K562 (cell line): ENCODE measurements around the gene NTRK3.

ENCODE experiments used
- EWSR1 ChIP-seq: fragments of 450-650 bp; IDR thresholded peaks from 2 replicates; pipeline ENCODE4 v1.6.1; 2018; ENCODE audit warnings: borderline replicate concordance, mild to moderate bottlenecking, low read depth, moderate library complexity; ENCODE audit not compliant: partially characterized antibody
- HNRNPL ChIP-seq: fragments of 200-400 bp; formaldehyde crosslinking; IDR thresholded peaks from 2 replicates; pipeline ENCODE4 v1.6.1; 2017; ENCODE audit warnings: low read depth, mild to moderate bottlenecking, low read length
- ZNF780A ChIP-seq: fragments of 250-450 bp; sonication (Bioruptor Pico); IDR thresholded peaks from 2 replicates; pipeline ENCODE4 v1.5.0; 2021; ENCODE audit warnings: mild to moderate bottlenecking
- TF ChIP-seq, protein P1 (sequence below): fragments of 450-650 bp; IDR thresholded peaks from 2 replicates; pipeline ENCODE4 v1.6.1; 2017; ENCODE audit warnings: mild to moderate bottlenecking, moderate library complexity
- TF ChIP-seq, protein P2 (sequence below): sonication (generic); formaldehyde crosslinking; IDR thresholded peaks from 2 replicates; pipeline ENCODE4 v1.8.1; 2023; ENCODE audit warnings: mild to moderate bottlenecking, missing genetic modification reagents
- TF ChIP-seq, protein P3 (sequence below): fragments of 200-800 bp; sonication (Bioruptor generic); IDR thresholded peaks from 2 replicates; pipeline ENCODE4 v1.6.1; 2016; ENCODE audit warnings: missing genetic modification characterization, missing compliant biosample characterization

DNA sequence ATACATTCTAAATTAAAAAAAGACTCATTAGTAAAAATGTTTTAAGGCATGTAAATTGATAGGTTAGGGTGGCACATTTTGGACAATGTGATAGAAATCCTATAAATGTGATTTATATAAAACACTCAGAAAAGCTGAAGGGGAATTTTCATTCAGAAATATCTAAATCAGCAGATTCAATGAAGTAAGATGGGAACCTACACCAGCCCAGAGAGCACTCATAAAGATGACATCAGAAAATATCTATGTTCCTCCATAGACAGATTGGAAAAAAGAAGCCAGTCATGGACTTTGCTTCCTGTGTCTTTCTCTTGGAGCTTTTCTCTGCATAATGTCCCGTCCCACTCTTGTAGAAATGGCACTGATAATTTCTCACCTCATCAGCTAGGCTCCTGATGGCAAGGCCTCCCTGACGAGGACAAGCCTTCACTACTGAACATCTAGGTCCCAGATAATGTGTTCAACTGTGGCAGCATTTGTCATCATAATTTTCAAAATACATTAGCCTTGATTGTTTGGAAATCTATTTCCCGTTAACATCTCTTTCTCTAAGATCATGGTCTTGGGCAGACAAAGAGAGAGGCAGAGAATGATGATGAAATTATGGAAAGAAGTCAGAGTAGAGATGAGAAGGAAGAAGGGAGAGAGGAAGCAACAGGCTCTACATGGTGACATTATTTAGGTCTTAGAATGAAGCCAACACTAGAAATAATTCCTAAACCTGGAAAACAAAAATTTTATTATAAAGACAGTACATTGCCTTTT lies 354.4 kb downstream of the NTRK3 start:
- TF ChIP-seq HNRNPL = no peak
- TF ChIP-seq, protein P1, sequence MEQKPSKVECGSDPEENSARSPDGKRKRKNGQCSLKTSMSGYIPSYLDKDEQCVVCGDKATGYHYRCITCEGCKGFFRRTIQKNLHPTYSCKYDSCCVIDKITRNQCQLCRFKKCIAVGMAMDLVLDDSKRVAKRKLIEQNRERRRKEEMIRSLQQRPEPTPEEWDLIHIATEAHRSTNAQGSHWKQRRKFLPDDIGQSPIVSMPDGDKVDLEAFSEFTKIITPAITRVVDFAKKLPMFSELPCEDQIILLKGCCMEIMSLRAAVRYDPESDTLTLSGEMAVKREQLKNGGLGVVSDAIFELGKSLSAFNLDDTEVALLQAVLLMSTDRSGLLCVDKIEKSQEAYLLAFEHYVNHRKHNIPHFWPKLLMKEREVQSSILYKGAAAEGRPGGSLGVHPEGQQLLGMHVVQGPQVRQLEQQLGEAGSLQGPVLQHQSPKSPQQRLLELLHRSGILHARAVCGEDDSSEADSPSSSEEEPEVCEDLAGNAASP = no peak
- no peak for TF ChIP-seq EWSR1
- no peak for TF ChIP-seq ZNF780A (CRISPR knock-in tag)
- TF ChIP-seq, protein P2, sequence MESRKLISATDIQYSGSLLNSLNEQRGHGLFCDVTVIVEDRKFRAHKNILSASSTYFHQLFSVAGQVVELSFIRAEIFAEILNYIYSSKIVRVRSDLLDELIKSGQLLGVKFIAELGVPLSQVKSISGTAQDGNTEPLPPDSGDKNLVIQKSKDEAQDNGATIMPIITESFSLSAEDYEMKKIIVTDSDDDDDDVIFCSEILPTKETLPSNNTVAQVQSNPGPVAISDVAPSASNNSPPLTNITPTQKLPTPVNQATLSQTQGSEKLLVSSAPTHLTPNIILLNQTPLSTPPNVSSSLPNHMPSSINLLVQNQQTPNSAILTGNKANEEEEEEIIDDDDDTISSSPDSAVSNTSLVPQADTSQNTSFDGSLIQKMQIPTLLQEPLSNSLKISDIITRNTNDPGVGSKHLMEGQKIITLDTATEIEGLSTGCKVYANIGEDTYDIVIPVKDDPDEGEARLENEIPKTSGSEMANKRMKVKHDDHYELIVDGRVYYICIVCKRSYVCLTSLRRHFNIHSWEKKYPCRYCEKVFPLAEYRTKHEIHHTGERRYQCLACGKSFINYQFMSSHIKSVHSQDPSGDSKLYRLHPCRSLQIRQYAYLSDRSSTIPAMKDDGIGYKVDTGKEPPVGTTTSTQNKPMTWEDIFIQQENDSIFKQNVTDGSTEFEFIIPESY (CRISPR knock-in tag) = no peak
- TF ChIP-seq, protein P3, sequence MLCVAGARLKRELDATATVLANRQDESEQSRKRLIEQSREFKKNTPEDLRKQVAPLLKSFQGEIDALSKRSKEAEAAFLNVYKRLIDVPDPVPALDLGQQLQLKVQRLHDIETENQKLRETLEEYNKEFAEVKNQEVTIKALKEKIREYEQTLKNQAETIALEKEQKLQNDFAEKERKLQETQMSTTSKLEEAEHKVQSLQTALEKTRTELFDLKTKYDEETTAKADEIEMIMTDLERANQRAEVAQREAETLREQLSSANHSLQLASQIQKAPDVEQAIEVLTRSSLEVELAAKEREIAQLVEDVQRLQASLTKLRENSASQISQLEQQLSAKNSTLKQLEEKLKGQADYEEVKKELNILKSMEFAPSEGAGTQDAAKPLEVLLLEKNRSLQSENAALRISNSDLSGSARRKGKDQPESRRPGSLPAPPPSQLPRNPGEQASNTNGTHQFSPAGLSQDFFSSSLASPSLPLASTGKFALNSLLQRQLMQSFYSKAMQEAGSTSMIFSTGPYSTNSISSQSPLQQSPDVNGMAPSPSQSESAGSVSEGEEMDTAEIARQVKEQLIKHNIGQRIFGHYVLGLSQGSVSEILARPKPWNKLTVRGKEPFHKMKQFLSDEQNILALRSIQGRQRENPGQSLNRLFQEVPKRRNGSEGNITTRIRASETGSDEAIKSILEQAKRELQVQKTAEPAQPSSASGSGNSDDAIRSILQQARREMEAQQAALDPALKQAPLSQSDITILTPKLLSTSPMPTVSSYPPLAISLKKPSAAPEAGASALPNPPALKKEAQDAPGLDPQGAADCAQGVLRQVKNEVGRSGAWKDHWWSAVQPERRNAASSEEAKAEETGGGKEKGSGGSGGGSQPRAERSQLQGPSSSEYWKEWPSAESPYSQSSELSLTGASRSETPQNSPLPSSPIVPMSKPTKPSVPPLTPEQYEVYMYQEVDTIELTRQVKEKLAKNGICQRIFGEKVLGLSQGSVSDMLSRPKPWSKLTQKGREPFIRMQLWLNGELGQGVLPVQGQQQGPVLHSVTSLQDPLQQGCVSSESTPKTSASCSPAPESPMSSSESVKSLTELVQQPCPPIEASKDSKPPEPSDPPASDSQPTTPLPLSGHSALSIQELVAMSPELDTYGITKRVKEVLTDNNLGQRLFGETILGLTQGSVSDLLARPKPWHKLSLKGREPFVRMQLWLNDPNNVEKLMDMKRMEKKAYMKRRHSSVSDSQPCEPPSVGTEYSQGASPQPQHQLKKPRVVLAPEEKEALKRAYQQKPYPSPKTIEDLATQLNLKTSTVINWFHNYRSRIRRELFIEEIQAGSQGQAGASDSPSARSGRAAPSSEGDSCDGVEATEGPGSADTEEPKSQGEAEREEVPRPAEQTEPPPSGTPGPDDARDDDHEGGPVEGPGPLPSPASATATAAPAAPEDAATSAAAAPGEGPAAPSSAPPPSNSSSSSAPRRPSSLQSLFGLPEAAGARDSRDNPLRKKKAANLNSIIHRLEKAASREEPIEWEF (CRISPR knock-in tag) = no peak
